GM12878 (cell line): ENCODE results near the gene CCDC112. TPM values are rescaled to one million over a fixed set of nuclear protein-coding genes. Genes with fewer than 3 reads are reported as not detected.

Experiments used
- BACH1 ChIP-seq: fragments of 450-650 bp; IDR thresholded peaks from 2 replicates; pipeline ENCODE4 v1.6.1; 2017; ENCODE audit warnings: mild to moderate bottlenecking, borderline replicate concordance
- BRCA1 ChIP-seq: IDR thresholded peaks from 2 replicates; pipeline ENCODE4 v1.6.1; 2011; ENCODE audit warnings: low read depth, low read length, improper control_type of control experiment
- CBX3 ChIP-seq: fragments of 200-600 bp; sonication (generic); IDR thresholded peaks from 2 replicates; pipeline ENCODE4 v1.6.1; 2016; ENCODE audit warnings: low read depth, borderline replicate concordance
- CHD1 ChIP-seq: IDR thresholded peaks from 2 replicates; pipeline ENCODE4 v1.6.1; 2012; ENCODE audit warnings: low read depth, low read length, improper control_type of control experiment
- CHD4 ChIP-seq: fragments of 200-600 bp; sonication (generic); IDR thresholded peaks from 2 replicates; pipeline ENCODE4 v1.6.1; 2016; ENCODE audit warnings: mild to moderate bottlenecking
- CREB1 ChIP-seq: IDR thresholded peaks from 2 replicates; pipeline ENCODE4 v1.6.1; 2012; ENCODE audit warnings: low read depth, mild to moderate bottlenecking, inconsistent platforms
- ESRRA ChIP-seq: IDR thresholded peaks from 2 replicates; pipeline ENCODE4 v1.6.1; 2012; ENCODE audit warnings: mild to moderate bottlenecking, low read length, improper control_type of control experiment
- FOS ChIP-seq: IDR thresholded peaks from 3 replicates; pipeline ENCODE4 v1.6.1; 2011; ENCODE audit warnings: borderline replicate concordance; ENCODE audit not compliant: insufficient read length; ENCODE audit errors: extremely low read depth
- FOXM1 ChIP-seq: IDR thresholded peaks from 2 replicates; pipeline ENCODE4 v1.6.1; 2012; ENCODE audit warnings: low read depth, mild to moderate bottlenecking, inconsistent platforms, low read length, moderate library complexity
- GATAD2B ChIP-seq: fragments of 450-650 bp; conservative IDR thresholded peaks from 2 replicates; pipeline ENCODE4 v1.6.1; 2017; ENCODE audit warnings: low read depth, mild to moderate bottlenecking, moderate library complexity
- HDAC2 ChIP-seq: fragments of 200-600 bp; sonication (generic); IDR thresholded peaks from 2 replicates; pipeline ENCODE4 v1.6.1; 2017
- HDAC6 ChIP-seq: fragments of 200-600 bp; sonication (generic); IDR thresholded peaks from one replicate; pipeline ENCODE4 v1.8.0; 2017; ENCODE audit warnings: antibody characterized with exemption; ENCODE audit not compliant: unreplicated experiment
- IRF4 ChIP-seq: IDR thresholded peaks from 2 replicates; pipeline ENCODE4 v1.6.1; 2011; ENCODE audit warnings: low read depth, low read length
- JUND ChIP-seq: IDR thresholded peaks from 2 replicates; pipeline ENCODE4 v1.6.1; 2012; ENCODE audit warnings: low read depth, mild to moderate bottlenecking, low read length, improper control_type of control experiment, moderate library complexity
- KLF5 ChIP-seq: fragments of 450-650 bp; IDR thresholded peaks from 2 replicates; pipeline ENCODE4 v1.6.1; 2014; ENCODE audit warnings: mild to moderate bottlenecking; ENCODE audit not compliant: partially characterized antibody
- LARP7 ChIP-seq: fragments of 450-650 bp; IDR thresholded peaks from 2 replicates; pipeline ENCODE4 v1.6.1; 2017; ENCODE audit warnings: mild to moderate bottlenecking
- MYB ChIP-seq: fragments of 150-350 bp; IDR thresholded peaks from 2 replicates; pipeline ENCODE4 v1.6.1; 2014; ENCODE audit warnings: mild to moderate bottlenecking, low read depth, low read length, borderline replicate concordance
- PAX8 ChIP-seq: fragments of 450-650 bp; IDR thresholded peaks from 2 replicates; pipeline ENCODE4 v1.6.1; 2017; ENCODE audit warnings: mild to moderate bottlenecking, moderate library complexity
- PBX3 ChIP-seq: IDR thresholded peaks from 2 replicates; pipeline ENCODE4 v1.6.1; 2011; ENCODE audit warnings: mild to moderate bottlenecking, low read depth, low read length, moderate library complexity; ENCODE audit not compliant: insufficient replicate concordance
- PML ChIP-seq: IDR thresholded peaks from 2 replicates; pipeline ENCODE4 v1.6.1; 2012; ENCODE audit warnings: low read length, inconsistent platforms
- RAD21 ChIP-seq: IDR thresholded peaks from 2 replicates; pipeline ENCODE4 v1.6.1; 2011; ENCODE audit warnings: mild to moderate bottlenecking, low read depth, low read length, moderate library complexity; ENCODE audit not compliant: insufficient read depth
- RELA ChIP-seq: fragments of 450-650 bp; IDR thresholded peaks from 2 replicates; pipeline ENCODE4 v1.8.0; 2014; ENCODE audit warnings: borderline replicate concordance; ENCODE audit not compliant: partially characterized antibody
- RFX5 ChIP-seq: IDR thresholded peaks from 2 replicates; pipeline ENCODE4 v1.6.1; 2011; ENCODE audit warnings: low read depth, low read length, improper control_type of control experiment
- SREBF2 ChIP-seq: IDR thresholded peaks from 2 replicates; pipeline ENCODE4 v1.6.1; 2012; ENCODE audit warnings: mild to moderate bottlenecking, low read length
- SRF ChIP-seq, 2 experiments: IDR thresholded peaks; 2 replicates each; pipeline ENCODE4 v1.6.1; 2011; ENCODE audit warnings: low read depth in 2 of 2, low read length in 2 of 2, mild to moderate bottlenecking in 1 of 2, moderate library complexity in 1 of 2
- SUPT20H ChIP-seq: IDR thresholded peaks from 2 replicates; pipeline ENCODE4 v1.6.1; 2011; ENCODE audit warnings: low read depth, mild to moderate bottlenecking, low read length, moderate library complexity, borderline replicate concordance; ENCODE audit not compliant: control insufficient read depth
- TBL1XR1 ChIP-seq: IDR thresholded peaks from 2 replicates; pipeline ENCODE4 v1.6.1; 2012; ENCODE audit warnings: low read depth, low read length, improper control_type of control experiment
- ZBED1 ChIP-seq: IDR thresholded peaks from 2 replicates; pipeline ENCODE4 v1.6.1; 2016; ENCODE audit warnings: borderline replicate concordance
- ZNF274 ChIP-seq: IDR thresholded peaks from one replicate; pipeline ENCODE4 v1.8.0; 2011; ENCODE audit not compliant: insufficient read length, insufficient read depth
- ZZZ3 ChIP-seq: IDR thresholded peaks from 2 replicates; pipeline ENCODE4 v1.6.1; 2011; ENCODE audit warnings: low read depth; ENCODE audit not compliant: control insufficient read depth, insufficient read length
- polyA plus RNA-seq, 11 experiments: library from polyadenylated mRNA; depleted of rRNA in 4 of 11; unstranded in 6 of 11; stranded (reverse) in 5 of 11; fragments of >200 nt; fragmentation: Nextera tagmentation in 4 of 11; fragmentation: Illumina TruSeq in 1 of 11; extraction: Ambion mirVana in 4 of 11; extraction: Trizol in 1 of 11; gene quantifications; 1 replicate in 1 of 11; 2 replicates in 10 of 11; pipeline versions ENCODE4 v1.2.1 to v1.2.3, GENCODE V29; 2011 to 2016; ENCODE audit warnings: inconsistent platforms in 2 of 11, missing spikeins in 2 of 11, low read depth in 1 of 11
- total RNA-seq, 4 experiments: library from RNA; depleted of rRNA in 3 of 4; stranded (reverse); fragments of >200 nt in 3 of 4; fragmentation: Illumina TruSeq in 1 of 4; extraction: Trizol in 1 of 4; gene quantifications; 2 replicates each; pipeline versions ENCODE4 v1.2.1 to v1.2.3, GENCODE V29; 2013 to 2021
- TF ChIP-seq, protein P1 (sequence below): IDR thresholded peaks from 2 replicates; pipeline ENCODE4 v1.6.1; 2011; ENCODE audit warnings: low read depth, mild to moderate bottlenecking, low read length, moderate library complexity, borderline replicate concordance; ENCODE audit errors: extremely low read depth
- TF ChIP-seq, protein P2 (sequence below): IDR thresholded peaks from 2 replicates; pipeline ENCODE4 v1.6.1; 2012; ENCODE audit warnings: low read depth, low read length, improper control_type of control experiment

Gene CCDC112
- total and polyA plus RNA-seq, 10 of the 15 experiments (the other 5 are each of a cell fraction or from before 2014, with no cell fraction given), result 0.12 to 2.0 (median 0.58) TPM

DNA sequence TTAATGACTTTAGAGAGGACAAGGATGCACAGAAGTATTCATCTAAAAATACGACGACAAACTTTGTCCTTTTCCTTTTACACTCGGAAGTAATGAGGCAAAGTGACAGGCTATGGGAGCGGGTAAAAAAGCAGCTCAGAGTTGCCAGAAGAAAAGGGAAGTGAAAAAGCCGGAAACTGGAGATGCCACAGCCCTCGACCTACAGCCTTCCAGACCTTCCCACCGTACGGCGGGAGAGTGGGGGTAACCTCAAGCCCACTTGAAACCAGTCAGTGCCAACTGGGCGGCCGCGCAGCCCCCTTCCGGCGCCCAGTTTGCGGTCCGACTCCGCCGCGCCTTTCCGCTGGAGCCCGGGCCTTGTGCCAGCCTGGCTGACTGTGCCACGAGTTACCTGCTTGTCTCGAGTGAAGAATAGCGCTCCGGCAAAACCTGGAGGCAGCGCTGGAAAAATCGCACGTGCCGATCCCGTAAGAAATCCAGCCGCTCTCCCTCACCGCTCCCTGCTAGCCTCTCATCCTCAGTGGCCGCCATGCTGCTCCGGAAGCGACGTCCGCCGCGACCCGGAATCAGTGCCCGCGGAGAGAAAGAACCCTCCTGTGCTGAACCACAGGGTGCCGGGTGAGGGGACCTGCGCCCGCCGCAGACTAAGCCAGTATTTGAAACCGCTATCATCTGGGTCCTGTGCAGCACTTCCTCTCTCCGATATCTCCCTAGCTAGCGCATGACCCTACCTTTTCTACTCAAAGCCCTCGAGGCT is 34.0 kb downstream of the CCDC112 start, which contains the start of gene PGGT1B (continued):
- TF ChIP-seq BRCA1 (no peak), RELA (peak; percentile 43), PML (no peak; the same call in 1 of the 2 replicates), RAD21 (no peak), SRF (IDR thresholded peaks at IDR 0.05; ENCODE audit: low read depth in 2 of 2, low read length in 2 of 2) (0 out of 4 replicates have a peak, but pooled peaks of 1 of the 2 experiments have one; percentile 17), CHD1 (no peak), JUND (peak; percentile 4; the same call in 1 of the 2 replicates), MYB (no peak), IRF4 (0 out of 2 replicates have a peak, but pooled peaks have one; percentile 11), RFX5 (no peak), LARP7 (0 out of 2 replicates have a peak, but pooled peaks have one; percentile 49), GATAD2B (peak; percentile 85; the same call in 1 of the 2 replicates), FOS (no peak), SREBF2 (no peak), KLF5 (peak; percentile 61), TBL1XR1 (no peak), SUPT20H (no peak), HDAC2 (no peak), FOXM1 (0 out of 2 replicates have a peak, but pooled peaks have one; percentile 25), ZNF274 (no peak), ESRRA (no peak), CREB1 (peak; percentile 83), HDAC6 (no peak), ZBED1 (no peak), PBX3 (no peak), ZZZ3 (no peak), PAX8 (no peak), CBX3 (no peak), BACH1 (peak; percentile 7; the same call in 1 of the 2 replicates), CHD4 (0 out of 2 replicates have a peak, but pooled peaks have one; percentile 82)
- TF ChIP-seq, protein P1, sequence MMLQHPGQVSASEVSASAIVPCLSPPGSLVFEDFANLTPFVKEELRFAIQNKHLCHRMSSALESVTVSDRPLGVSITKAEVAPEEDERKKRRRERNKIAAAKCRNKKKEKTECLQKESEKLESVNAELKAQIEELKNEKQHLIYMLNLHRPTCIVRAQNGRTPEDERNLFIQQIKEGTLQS, result no peak
- TF ChIP-seq, protein P2, sequence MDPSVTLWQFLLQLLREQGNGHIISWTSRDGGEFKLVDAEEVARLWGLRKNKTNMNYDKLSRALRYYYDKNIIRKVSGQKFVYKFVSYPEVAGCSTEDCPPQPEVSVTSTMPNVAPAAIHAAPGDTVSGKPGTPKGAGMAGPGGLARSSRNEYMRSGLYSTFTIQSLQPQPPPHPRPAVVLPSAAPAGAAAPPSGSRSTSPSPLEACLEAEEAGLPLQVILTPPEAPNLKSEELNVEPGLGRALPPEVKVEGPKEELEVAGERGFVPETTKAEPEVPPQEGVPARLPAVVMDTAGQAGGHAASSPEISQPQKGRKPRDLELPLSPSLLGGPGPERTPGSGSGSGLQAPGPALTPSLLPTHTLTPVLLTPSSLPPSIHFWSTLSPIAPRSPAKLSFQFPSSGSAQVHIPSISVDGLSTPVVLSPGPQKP, result no peak
